Measurements from ENCODE around the gene PDRG1. TPM values are rescaled to one million over a fixed set of nuclear protein-coding genes. Genes with fewer than 3 reads are reported as not detected.

PDRG1 gene
- total RNA-seq, 1 donor: 3.0 TPM

- TF ChIP-seq CTCF (IDR thresholded peaks at IDR 0.05; ENCODE audit: insufficient read depth, low read length): no peak
- H3K4me3 ChIP-seq (ENCODE audit: low read depth, low read length): no peak overlapping the region
- no peak for DNase-seq (ENCODE audit: low read depth)
Observed at GRCh38 chr20:31910071-31910803, 41.6 kb downstream of the PDRG1 start.

GRCh38 chr20:31909253-31910070 is 42.4 kb downstream of the PDRG1 start:
- H3K4me3 ChIP-seq (ENCODE audit: low read depth, low read length): no peak overlapping the region
- TF ChIP-seq CTCF (IDR thresholded peaks at IDR 0.05; ENCODE audit: insufficient read depth, low read length): no peak
- DNase-seq (ENCODE audit: low read depth): no peak

- TF ChIP-seq CTCF (IDR thresholded peaks at IDR 0.05; ENCODE audit: insufficient read depth, low read length): no peak
- DNase-seq (ENCODE audit: low read depth): no peak
- H3K4me3 ChIP-seq (ENCODE audit: low read depth, low read length): no peak overlapping the region
Observed at GRCh38 chr20:31908424-31908823, 43.4 kb downstream of the PDRG1 start.

GRCh38 chr20:31908016-31908415 is 43.8 kb downstream of the PDRG1 start:
- TF ChIP-seq CTCF (IDR thresholded peaks at IDR 0.05; ENCODE audit: insufficient read depth, low read length): no peak
- H3K4me3 ChIP-seq (ENCODE audit: low read depth, low read length): no peak overlapping the region
- no peak for DNase-seq (ENCODE audit: low read depth)

- DNase-seq (ENCODE audit: low read depth): no peak
- H3K4me3 ChIP-seq (ENCODE audit: low read depth, low read length): no peak overlapping the region
- no peak for TF ChIP-seq CTCF (IDR thresholded peaks at IDR 0.05; ENCODE audit: insufficient read depth, low read length)
Observed at GRCh38 chr20:31907046-31907445, 44.8 kb downstream of the PDRG1 start.

- no peak overlapping the region for H3K4me3 ChIP-seq (ENCODE audit: low read depth, low read length)
- TF ChIP-seq CTCF (IDR thresholded peaks at IDR 0.05; ENCODE audit: insufficient read depth, low read length): no peak
- DNase-seq (ENCODE audit: low read depth): no peak
Observed at GRCh38 chr20:31906001-31906400, 45.8 kb downstream of the PDRG1 start.
